H9 (cell line): ENCODE results near the gene NOD1. TPM values are rescaled to one million over a fixed set of nuclear protein-coding genes. Genes with fewer than 3 reads are reported as not detected.

Experiments
- DNase-seq: peaks from one replicate; pipeline ENCODE4 v3.0.0-alpha.2; 2017
- H2AFZ ChIP-seq: one replicate; pipeline ENCODE4 v1.6.1; 2013; ENCODE audit warnings: mild to moderate bottlenecking, low read length, control low read depth, moderate library complexity
- H2AK5ac ChIP-seq: 2 replicates; pipeline ENCODE4 v1.6.1; 2013; ENCODE audit warnings: low read length, control low read depth, mixed read lengths; ENCODE audit not compliant: insufficient read length
- H2BK120ac ChIP-seq: one replicate; pipeline ENCODE4 v1.6.1; 2013; ENCODE audit warnings: low read depth, mild to moderate bottlenecking, low read length, control low read depth, inconsistent platforms; ENCODE audit not compliant: poor library complexity, severe bottlenecking
- H2BK12ac ChIP-seq: 2 replicates; pipeline ENCODE4 v1.6.1; 2013; ENCODE audit warnings: low read length, control low read depth, mixed read lengths, low read depth; ENCODE audit not compliant: insufficient read length
- H2BK15ac ChIP-seq: 2 replicates; pipeline ENCODE4 v1.6.1; 2013; ENCODE audit warnings: low read depth, low read length, control low read depth
- H2BK20ac ChIP-seq: one replicate; pipeline ENCODE4 v1.6.1; 2013; ENCODE audit warnings: low read depth, mild to moderate bottlenecking, low read length, control low read depth, inconsistent platforms; ENCODE audit not compliant: poor library complexity, severe bottlenecking
- H2BK5ac ChIP-seq: 2 replicates; pipeline ENCODE4 v1.6.1; 2013; ENCODE audit warnings: low read length, control low read depth, mixed read lengths; ENCODE audit not compliant: insufficient read length
- H3K14ac ChIP-seq: 2 replicates; pipeline ENCODE4 v1.6.1; 2013; ENCODE audit warnings: low read length, control low read depth; ENCODE audit not compliant: insufficient read depth
- H3K18ac ChIP-seq: 2 replicates; pipeline ENCODE4 v1.6.1; 2013; ENCODE audit warnings: low read depth, mild to moderate bottlenecking, mixed read lengths, low read length, control low read depth; ENCODE audit not compliant: insufficient read length
- H3K23ac ChIP-seq: 2 replicates; pipeline ENCODE4 v1.6.1; 2013; ENCODE audit warnings: low read length, control low read depth, mixed read lengths, low read depth; ENCODE audit not compliant: insufficient read length
- H3K23me2 ChIP-seq: 2 replicates; pipeline ENCODE4 v1.6.1; 2013; ENCODE audit warnings: low read depth, mild to moderate bottlenecking, mixed read lengths, low read length, control low read depth; ENCODE audit not compliant: insufficient read length, poor library complexity, severe bottlenecking
- H3K27ac ChIP-seq: 2 replicates; pipeline ENCODE4 v1.5.1; 2013; ENCODE audit warnings: low read length, control low read depth, mixed read lengths, low read depth; ENCODE audit not compliant: insufficient read length
- H3K27me3 ChIP-seq: 2 replicates; pipeline ENCODE4 v1.6.1; 2013; ENCODE audit warnings: low read length, control low read depth, inconsistent platforms; ENCODE audit not compliant: insufficient read depth
- H3K4ac ChIP-seq: 2 replicates; pipeline ENCODE4 v1.6.1; 2013; ENCODE audit warnings: low read depth, mild to moderate bottlenecking, control low read depth, inconsistent platforms, low read length, moderate library complexity
- H3K4me1 ChIP-seq: 2 replicates; pipeline ENCODE4 v1.6.1; 2013; ENCODE audit warnings: low read length, control low read depth, inconsistent platforms; ENCODE audit not compliant: insufficient read depth
- H3K4me2 ChIP-seq: 2 replicates; pipeline ENCODE4 v1.6.1; 2013; ENCODE audit warnings: low read length, control low read depth, mixed read lengths; ENCODE audit not compliant: insufficient read length, insufficient read depth
- H3K56ac ChIP-seq: 2 replicates; pipeline ENCODE4 v1.6.1; 2013; ENCODE audit warnings: low read depth, mild to moderate bottlenecking, mixed read lengths, low read length, control low read depth; ENCODE audit not compliant: insufficient read length
- H3K79me1 ChIP-seq: 2 replicates; pipeline ENCODE4 v1.6.1; 2013; ENCODE audit warnings: low read depth, mild to moderate bottlenecking, moderate library complexity, low read length, control low read depth, inconsistent platforms; ENCODE audit not compliant: insufficient read depth, poor library complexity, severe bottlenecking
- H3K79me2 ChIP-seq: 2 replicates; pipeline ENCODE4 v1.6.1; 2013; ENCODE audit warnings: low read length, control low read depth, inconsistent platforms; ENCODE audit not compliant: insufficient read depth
- H3K9ac ChIP-seq: 2 replicates; pipeline ENCODE4 v1.6.1; 2013; ENCODE audit warnings: low read length, control low read depth, mixed read lengths; ENCODE audit not compliant: insufficient read length; ENCODE audit errors: extremely low read depth
- H3K9me3 ChIP-seq: one replicate; pipeline ENCODE4 v1.6.1; 2013; ENCODE audit warnings: low read depth, low read length, inconsistent platforms; ENCODE audit not compliant: control insufficient read depth
- H3T11ph ChIP-seq: one replicate; pipeline ENCODE4 v1.6.1; 2013; ENCODE audit warnings: mild to moderate bottlenecking, low read length, control low read depth, inconsistent platforms
- H4K20me1 ChIP-seq: one replicate; pipeline ENCODE4 v1.6.1; 2013; ENCODE audit not compliant: control insufficient read depth, insufficient read length, insufficient read depth
- H4K5ac ChIP-seq: 2 replicates; pipeline ENCODE4 v1.6.1; 2013; ENCODE audit warnings: low read depth, mild to moderate bottlenecking, mixed read lengths, low read length, control low read depth; ENCODE audit not compliant: insufficient read length
- H4K8ac ChIP-seq: replicated peaks from 2 replicates; pipeline ENCODE4 v1.6.1; 2013; ENCODE audit warnings: low read length, control low read depth, mixed read lengths, low read depth; ENCODE audit not compliant: insufficient read length
- H4K91ac ChIP-seq: 2 replicates; pipeline ENCODE4 v1.6.1; 2013; ENCODE audit warnings: low read depth, mild to moderate bottlenecking, moderate library complexity, mixed read lengths, low read length, control low read depth; ENCODE audit not compliant: insufficient read length
- H3K27ac Mint-ChIP-seq, 3 experiments: 2 replicates in 2 of 3; 3 replicates in 1 of 3; pipeline ENCODE4 v1.8.0; 2020 to 2021; ENCODE audit warnings: mixed read lengths in 3 of 3, mild to moderate bottlenecking in 1 of 3, moderate library complexity in 1 of 3
- H3K27me3 Mint-ChIP-seq: 2 replicates; pipeline ENCODE4 v1.8.0; 2021; ENCODE audit warnings: low read depth, mild to moderate bottlenecking, moderate library complexity, mixed read lengths
- H3K36me3 Mint-ChIP-seq, 3 experiments: 2 replicates in 2 of 3; 3 replicates in 1 of 3; pipeline ENCODE4 v1.8.0; 2020 to 2021; ENCODE audit warnings: low read depth in 3 of 3, mixed read lengths in 3 of 3; ENCODE audit not compliant: insufficient read depth in 1 of 3
- H3K4me1 Mint-ChIP-seq, 2 experiments: 2 replicates each; pipeline ENCODE4 v1.8.0; 2020; ENCODE audit warnings: mixed read lengths in 2 of 2
- H3K4me3 Mint-ChIP-seq, 2 experiments: 2 replicates in 1 of 2; 3 replicates in 1 of 2; pipeline ENCODE4 v1.8.0; 2020 to 2021; ENCODE audit warnings: mild to moderate bottlenecking in 2 of 2, mixed read lengths in 2 of 2, moderate library complexity in 1 of 2
- H3K9me3 Mint-ChIP-seq, 2 experiments: 2 replicates in 1 of 2; 3 replicates in 1 of 2; pipeline ENCODE4 v1.8.0; 2020; ENCODE audit warnings: mild to moderate bottlenecking in 2 of 2, mixed read lengths in 2 of 2, moderate library complexity in 1 of 2
- WGBS: extraction: QIAGEN DNeasy Blood & Tissue Kit; methylation state at CpG from one replicate; pipeline ENCODE4 v1.1.7; 2013; ENCODE audit warnings: missing lambda C conversion rate, low lambda C conversion rate, mixed read lengths; ENCODE audit not compliant: insufficient read length; ENCODE audit errors: extremely low coverage; 5-methylcytosine and 5-hydroxymethylcytosine counted together
- total RNA-seq: library from RNA; stranded (reverse); gene quantifications from 2 replicates; pipeline ENCODE4 v1.2.1, GENCODE V29; 2021
- TF ChIP-seq, protein P1 (sequence below): fragments of 200-600 bp; sonication (generic); conservative IDR thresholded peaks from 3 replicates; pipeline ENCODE4 v1.8.0; 2021; ENCODE audit warnings: antibody characterized with exemption, mild to moderate bottlenecking

Gene NOD1
- total RNA-seq, 1 experiment from 2014 or later = 5.3 TPM

DNA sequence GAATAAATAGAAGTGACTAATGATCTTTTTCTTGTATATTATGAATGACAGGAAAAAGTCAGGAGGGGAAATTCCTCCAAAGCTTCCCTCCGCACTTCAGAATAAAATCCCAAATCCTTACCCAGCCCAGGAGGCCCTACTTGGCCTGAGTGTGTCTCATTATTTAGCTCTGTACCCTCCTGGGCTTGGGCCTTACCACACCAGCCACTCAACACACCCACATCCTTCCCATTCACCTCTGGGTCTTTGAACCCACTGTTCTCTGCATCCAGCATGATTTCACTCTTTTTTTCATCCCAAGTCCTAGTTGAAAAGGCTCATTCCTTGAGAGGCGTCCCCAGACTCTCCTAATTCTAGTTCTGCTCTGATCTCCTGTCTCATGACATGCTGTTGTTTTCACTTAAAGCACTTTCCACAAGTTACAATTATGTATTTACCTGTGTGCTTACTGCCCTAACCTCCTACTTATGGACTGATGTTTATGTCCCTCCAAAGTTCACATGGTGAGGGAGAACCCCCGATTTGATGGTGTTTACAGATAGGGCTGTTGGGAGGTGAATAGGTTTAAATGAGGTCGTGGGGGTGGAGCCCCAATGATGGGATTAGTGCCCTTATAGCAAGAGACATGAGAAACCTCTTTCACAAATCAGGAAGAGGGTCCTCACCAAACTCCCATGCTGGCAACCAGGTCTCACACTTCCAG is 6.4 kb downstream of the NOD1 start:
- Histone ChIP-seq H3K27me3 (no peaks in the 10 kb centered on the region), H3K4me1 (peaks cover 5% of the 10 kb centered on the region; the same call in 1 of the 2 replicates), H3K23ac (no peak overlapping the region), H2AK5ac (no peak overlapping the region), H2BK12ac (no peak overlapping the region), H4K91ac (no peak overlapping the region), H2BK20ac (no peak overlapping the region), H3K9ac (no peak overlapping the region), H4K5ac (no peak overlapping the region), H3T11ph (no peak overlapping the region), H3K14ac (no peak overlapping the region), H2AFZ (no peak overlapping the region), H4K8ac (no peak overlapping the region), H3K56ac (no peak overlapping the region), H3K18ac (no peak overlapping the region), H3K4me2 (no peak overlapping the region), H2BK5ac (no peak overlapping the region), H3K4ac (no peak overlapping the region), H2BK120ac (no peak overlapping the region), H3K27ac (no peak overlapping the region), H3K9me3 (no peaks in the 10 kb centered on the region), H3K79me1 (no peaks in the 10 kb centered on the region), H2BK15ac (no peak overlapping the region), H3K23me2 (no peaks in the 10 kb centered on the region), H4K20me1 (no peaks in the 10 kb centered on the region), H3K79me2 (no peaks in the 10 kb centered on the region)
- DNase-seq = no peak
- peaks cover 19 to 21% of the 10 kb centered on the region in 2 experiments for H3K4me1 Mint-ChIP-seq
- H3K36me3 Mint-ChIP-seq = no peaks in the 10 kb centered on the region; a peak in 1 of 7 replicates
- H3K27ac Mint-ChIP-seq = no peak overlapping the region; a peak in 1 of 7 replicates
- WGBS = no CpG with 5 or more reads among the region's 4 CpGs
- TF ChIP-seq, protein P1, sequence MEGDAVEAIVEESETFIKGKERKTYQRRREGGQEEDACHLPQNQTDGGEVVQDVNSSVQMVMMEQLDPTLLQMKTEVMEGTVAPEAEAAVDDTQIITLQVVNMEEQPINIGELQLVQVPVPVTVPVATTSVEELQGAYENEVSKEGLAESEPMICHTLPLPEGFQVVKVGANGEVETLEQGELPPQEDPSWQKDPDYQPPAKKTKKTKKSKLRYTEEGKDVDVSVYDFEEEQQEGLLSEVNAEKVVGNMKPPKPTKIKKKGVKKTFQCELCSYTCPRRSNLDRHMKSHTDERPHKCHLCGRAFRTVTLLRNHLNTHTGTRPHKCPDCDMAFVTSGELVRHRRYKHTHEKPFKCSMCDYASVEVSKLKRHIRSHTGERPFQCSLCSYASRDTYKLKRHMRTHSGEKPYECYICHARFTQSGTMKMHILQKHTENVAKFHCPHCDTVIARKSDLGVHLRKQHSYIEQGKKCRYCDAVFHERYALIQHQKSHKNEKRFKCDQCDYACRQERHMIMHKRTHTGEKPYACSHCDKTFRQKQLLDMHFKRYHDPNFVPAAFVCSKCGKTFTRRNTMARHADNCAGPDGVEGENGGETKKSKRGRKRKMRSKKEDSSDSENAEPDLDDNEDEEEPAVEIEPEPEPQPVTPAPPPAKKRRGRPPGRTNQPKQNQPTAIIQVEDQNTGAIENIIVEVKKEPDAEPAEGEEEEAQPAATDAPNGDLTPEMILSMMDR = no peak
- H3K9me3 Mint-ChIP-seq = no peaks in the 10 kb centered on the region
- peaks cover 11% of the 10 kb centered on the region for H3K27me3 Mint-ChIP-seq
- no peak overlapping the region for H3K4me3 Mint-ChIP-seq
